ENCODE results near the gene TSC22D2. TPM values are rescaled to one million over a fixed set of nuclear protein-coding genes. Genes with fewer than 3 reads are reported as not detected.
A peak's percentile ranks its signal among the peaks of the same experiment; 100 is the strongest.

TSC22D2 gene
- total RNA-seq, 1 donor from 2014 or later, result 29.2 TPM

- Histone ChIP-seq H3K4me3 (no peak overlapping the region), H3K27me3 (no peaks in the 10 kb centered on the region), H3K9me3 (no peaks in the 10 kb centered on the region), H3K4me1 (no peaks in the 10 kb centered on the region), H3K36me3 (no peaks in the 10 kb centered on the region), H3K27ac (no peak overlapping the region)
- no peak for TF ChIP-seq CTCF (IDR thresholded peaks at IDR 0.05)
- intact Hi-C loops (cut with DNase I), result no loop called here
- DNase-seq, result no peak
- ATAC-seq, result no peak
Measured at GRCh38 chr3:150399060-150399459, 9.0 kb upstream of the TSC22D2 start.

GRCh38 chr3:150401285-150401684 is 6.8 kb upstream of the TSC22D2 start:
- no peak for DNase-seq
- intact Hi-C loops (cut with DNase I), result no loop called here

GRCh38 chr3:150402217-150402616 is 5.9 kb upstream of the TSC22D2 start:
- Histone ChIP-seq H3K27ac (no peak overlapping the region), H3K27me3 (no peaks in the 10 kb centered on the region), H3K4me1 (peaks cover 4% of the 10 kb centered on the region), H3K9me3 (no peaks in the 10 kb centered on the region), H3K36me3 (no peaks in the 10 kb centered on the region), H3K4me3 (no peak overlapping the region)
- DNase-seq, result no peak
- TF ChIP-seq CTCF (IDR thresholded peaks at IDR 0.05), result no peak
- ATAC-seq, result no peak
- intact Hi-C loops (cut with DNase I), result no loop called here

More at GRCh38 chr3:150401285-150401684, 6.8 kb upstream of the TSC22D2 start:
- ATAC-seq, result no peak
- Histone ChIP-seq H3K36me3 (no peaks in the 10 kb centered on the region), H3K4me1 (no peaks in the 10 kb centered on the region), H3K4me3 (no peak overlapping the region), H3K27me3 (no peaks in the 10 kb centered on the region), H3K27ac (no peak overlapping the region), H3K9me3 (no peaks in the 10 kb centered on the region)
- TF ChIP-seq CTCF (IDR thresholded peaks at IDR 0.05), result no peak

GRCh38 chr3:150404023-150404422 is 4.1 kb upstream of the TSC22D2 start:
- Histone ChIP-seq H3K36me3 (no peaks in the 10 kb centered on the region), H3K4me3 (no peak overlapping the region), H3K4me1 (peaks cover 4% of the 10 kb centered on the region), H3K9me3 (no peaks in the 10 kb centered on the region), H3K27me3 (no peaks in the 10 kb centered on the region), H3K27ac (no peak overlapping the region)
- ATAC-seq, result no peak
- intact Hi-C loops (cut with DNase I), result no loop called here
- no peak for TF ChIP-seq CTCF (IDR thresholded peaks at IDR 0.05)
- DNase-seq, result no peak

GRCh38 chr3:150407051-150407807 is 869 bp upstream of the TSC22D2 start:
- Histone ChIP-seq H3K36me3 (no peaks in the 10 kb centered on the region), H3K9me3 (no peaks in the 10 kb centered on the region), H3K27ac (peak overlapping the region; percentile 99), H3K4me3 (peak overlapping the region; percentile 88), H3K4me1 (peaks cover 4% of the 10 kb centered on the region), H3K27me3 (no peaks in the 10 kb centered on the region)
- no peak for DNase-seq
- intact Hi-C loops (cut with DNase I), result no loop called here
- TF ChIP-seq CTCF (IDR thresholded peaks at IDR 0.05), result no peak
- no peak for ATAC-seq
